Fibroblast of lung (primary cell): ENCODE results near the gene PHF14. TPM values are rescaled to one million over a fixed set of nuclear protein-coding genes. Genes with fewer than 3 reads are reported as not detected.

Source experiments
- DNase-seq, 2 donors: peaks; one replicate each; pipeline versions ENCODE4 v3.0.0 to v3.0.0-alpha.2; 2010; ENCODE audit warnings: low read depth in 2 of 2
- H2AFZ ChIP-seq: 2 replicates; pipeline ENCODE4 v1.5.1; 2012; ENCODE audit warnings: low read length, control low read depth, inconsistent platforms
- H3K27ac ChIP-seq: 2 replicates; pipeline ENCODE4 v1.5.1; 2011; ENCODE audit warnings: low read length, control low read depth; ENCODE audit not compliant: insufficient read depth
- H3K27me3 ChIP-seq: 2 replicates; pipeline ENCODE4 v1.5.1; 2011; ENCODE audit warnings: mild to moderate bottlenecking, low read length; ENCODE audit not compliant: control insufficient read depth, insufficient read depth
- H3K36me3 ChIP-seq: 2 replicates; pipeline ENCODE4 v1.5.1; 2011; ENCODE audit warnings: low read length; ENCODE audit not compliant: control insufficient read depth, insufficient read depth
- H3K4me1 ChIP-seq: 2 replicates; pipeline ENCODE4 v1.5.1; 2011; ENCODE audit warnings: low read length; ENCODE audit not compliant: control insufficient read depth, insufficient read depth; ENCODE audit errors: extremely low read depth
- H3K4me2 ChIP-seq: 2 replicates; pipeline ENCODE4 v1.5.1; 2011; ENCODE audit warnings: low read length, control low read depth; ENCODE audit not compliant: insufficient read depth; ENCODE audit errors: extremely low read depth
- H3K4me3 ChIP-seq, 4 experiments: fragments of 200-600 bp in 1 of 4; sonication (generic) in 1 of 4; replicated peaks in 1 of 4; 2 replicates each; pipeline ENCODE4 v1.5.1; 2011 to 2016; ENCODE audit warnings: low read length in 4 of 4, low read depth in 3 of 4, mild to moderate bottlenecking in 3 of 4, control low read depth in 2 of 4, inconsistent platforms in 1 of 4, mixed read lengths in 1 of 4; ENCODE audit not compliant: insufficient read depth in 1 of 4; ENCODE audit errors: control extremely low read depth in 1 of 4
- H3K79me2 ChIP-seq: 2 replicates; pipeline ENCODE4 v1.5.1; 2012; ENCODE audit warnings: mild to moderate bottlenecking, low read length, inconsistent platforms; ENCODE audit not compliant: control insufficient read depth, insufficient read depth
- H3K9ac ChIP-seq: 2 replicates; pipeline ENCODE4 v1.5.1; 2011; ENCODE audit warnings: mild to moderate bottlenecking, low read length, control low read depth; ENCODE audit not compliant: insufficient read depth
- H3K9me3 ChIP-seq: 2 replicates; pipeline ENCODE4 v1.5.1; 2012; ENCODE audit warnings: low read depth, low read length; ENCODE audit not compliant: control insufficient read depth, insufficient read depth
- H4K20me1 ChIP-seq: 2 replicates; pipeline ENCODE4 v1.5.1; 2011; ENCODE audit warnings: low read length; ENCODE audit not compliant: control insufficient read depth, insufficient read depth; ENCODE audit errors: extremely low read depth
- EZH2 ChIP-seq: IDR thresholded peaks from 2 replicates; pipeline ENCODE4 v1.5.1; 2012; ENCODE audit warnings: low read length, control low read depth, mild to moderate bottlenecking; ENCODE audit errors: missing control alignments
- polyA plus RNA-seq, 2 donors: library from polyadenylated mRNA; depleted of rRNA in 1 of 2; stranded (reverse) in 1 of 2; unstranded in 1 of 2; fragments of >200 nt; gene quantifications; 2 replicates each; pipeline ENCODE4 v1.2.1, GENCODE V29; 2011 to 2012; ENCODE audit warnings: missing spikeins in 1 of 2
- total RNA-seq: library from RNA; depleted of rRNA; stranded (reverse); fragments of >200 nt; gene quantifications from 2 replicates; pipeline ENCODE4 v1.2.1, GENCODE V29; 2014
- TF ChIP-seq, protein P1 (sequence below), 2 donors: IDR thresholded peaks in 1 of 2; conservative IDR thresholded peaks in 1 of 2; 1 replicate in 1 of 2; 2 replicates in 1 of 2; pipeline ENCODE4 v1.5.1; 2011 to 2012; ENCODE audit warnings: low read length in 2 of 2, control low read depth in 1 of 2, inconsistent platforms in 1 of 2, low read depth in 1 of 2, mild to moderate bottlenecking in 1 of 2

Gene PHF14
- total and polyA plus RNA-seq, 2 donors (not counting 1 experiment from before 2014, with no cell fraction given) = 18.8 to 29.6 TPM

DNA sequence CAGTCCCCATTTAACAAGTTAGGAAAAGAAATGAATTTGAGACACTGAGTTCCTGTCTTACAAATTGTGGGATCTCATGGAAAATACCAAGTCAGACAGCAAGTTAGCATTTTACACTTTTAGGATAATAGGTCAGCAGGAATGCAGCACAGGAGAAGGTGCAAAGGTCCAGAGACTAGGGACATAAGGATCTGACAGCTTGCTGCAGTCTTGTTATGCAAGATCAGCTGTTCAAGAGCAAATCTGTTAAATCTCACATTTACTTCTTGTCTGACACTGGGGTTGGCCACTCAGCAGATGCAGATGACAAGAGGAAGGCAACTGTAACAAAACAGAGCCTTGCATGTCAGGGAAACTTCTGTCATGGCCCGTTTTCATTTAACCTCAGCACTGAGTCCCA is 239.6 kb downstream of the PHF14 start:
- H3K4me3 ChIP-seq = no peak overlapping the region
- no peaks in the 10 kb centered on the region for H3K4me1 ChIP-seq
- H3K9me3 ChIP-seq = no peaks in the 10 kb centered on the region
- H3K36me3 ChIP-seq = no peaks in the 10 kb centered on the region
- DNase-seq = no peak
- no peak overlapping the region for H3K4me2 ChIP-seq
- no peak for TF ChIP-seq EZH2
- TF ChIP-seq, protein P1, sequence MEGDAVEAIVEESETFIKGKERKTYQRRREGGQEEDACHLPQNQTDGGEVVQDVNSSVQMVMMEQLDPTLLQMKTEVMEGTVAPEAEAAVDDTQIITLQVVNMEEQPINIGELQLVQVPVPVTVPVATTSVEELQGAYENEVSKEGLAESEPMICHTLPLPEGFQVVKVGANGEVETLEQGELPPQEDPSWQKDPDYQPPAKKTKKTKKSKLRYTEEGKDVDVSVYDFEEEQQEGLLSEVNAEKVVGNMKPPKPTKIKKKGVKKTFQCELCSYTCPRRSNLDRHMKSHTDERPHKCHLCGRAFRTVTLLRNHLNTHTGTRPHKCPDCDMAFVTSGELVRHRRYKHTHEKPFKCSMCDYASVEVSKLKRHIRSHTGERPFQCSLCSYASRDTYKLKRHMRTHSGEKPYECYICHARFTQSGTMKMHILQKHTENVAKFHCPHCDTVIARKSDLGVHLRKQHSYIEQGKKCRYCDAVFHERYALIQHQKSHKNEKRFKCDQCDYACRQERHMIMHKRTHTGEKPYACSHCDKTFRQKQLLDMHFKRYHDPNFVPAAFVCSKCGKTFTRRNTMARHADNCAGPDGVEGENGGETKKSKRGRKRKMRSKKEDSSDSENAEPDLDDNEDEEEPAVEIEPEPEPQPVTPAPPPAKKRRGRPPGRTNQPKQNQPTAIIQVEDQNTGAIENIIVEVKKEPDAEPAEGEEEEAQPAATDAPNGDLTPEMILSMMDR (conservative IDR thresholded peaks at IDR 0.05 in 1 of 2, IDR thresholded peaks at IDR 0.05 in 1 of 2; ENCODE audit: low read depth in 1 of 2, low read length in 2 of 2) = no peak
- H3K27me3 ChIP-seq = no peaks in the 10 kb centered on the region
- no peaks in the 10 kb centered on the region for H4K20me1 ChIP-seq
- H3K9ac ChIP-seq = no peak overlapping the region
- H2AFZ ChIP-seq = no peak overlapping the region
- H3K79me2 ChIP-seq = no peaks in the 10 kb centered on the region
- H3K27ac ChIP-seq = no peak overlapping the region

DNA sequence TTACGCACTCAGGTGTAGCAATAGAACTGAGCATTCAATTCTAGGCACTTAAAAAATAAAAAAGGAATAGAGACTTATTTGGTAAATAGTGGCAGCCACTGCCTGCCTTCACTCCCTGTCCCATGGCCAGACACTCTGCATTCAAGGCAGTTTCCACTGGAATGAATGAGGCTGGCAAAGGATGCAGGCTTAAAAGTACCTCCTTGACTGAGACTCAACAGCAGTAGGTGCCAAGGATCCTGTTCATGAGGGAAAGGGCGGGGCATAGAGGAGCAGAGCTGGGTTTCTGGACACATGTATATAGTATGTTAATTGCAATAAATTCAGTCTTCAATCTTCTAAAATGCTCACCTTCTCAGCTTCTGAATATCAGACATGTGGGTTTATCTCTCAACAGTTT is 242.6 kb downstream of the PHF14 start:
- no peak for DNase-seq
- no peak overlapping the region for H3K27ac ChIP-seq
- H3K4me1 ChIP-seq = no peaks in the 10 kb centered on the region
- no peak overlapping the region for H3K9ac ChIP-seq
- no peak for TF ChIP-seq EZH2
- TF ChIP-seq, protein P1 (conservative IDR thresholded peaks at IDR 0.05 in 1 of 2, IDR thresholded peaks at IDR 0.05 in 1 of 2; ENCODE audit: low read depth in 1 of 2, low read length in 2 of 2) = no peak
- H3K4me2 ChIP-seq = no peak overlapping the region
- no peaks in the 10 kb centered on the region for H3K36me3 ChIP-seq
- H4K20me1 ChIP-seq = no peaks in the 10 kb centered on the region
- H3K79me2 ChIP-seq = no peaks in the 10 kb centered on the region
- H3K27me3 ChIP-seq = no peaks in the 10 kb centered on the region
- no peak overlapping the region for H2AFZ ChIP-seq
- H3K9me3 ChIP-seq = no peaks in the 10 kb centered on the region
- H3K4me3 ChIP-seq = no peak overlapping the region

DNA sequence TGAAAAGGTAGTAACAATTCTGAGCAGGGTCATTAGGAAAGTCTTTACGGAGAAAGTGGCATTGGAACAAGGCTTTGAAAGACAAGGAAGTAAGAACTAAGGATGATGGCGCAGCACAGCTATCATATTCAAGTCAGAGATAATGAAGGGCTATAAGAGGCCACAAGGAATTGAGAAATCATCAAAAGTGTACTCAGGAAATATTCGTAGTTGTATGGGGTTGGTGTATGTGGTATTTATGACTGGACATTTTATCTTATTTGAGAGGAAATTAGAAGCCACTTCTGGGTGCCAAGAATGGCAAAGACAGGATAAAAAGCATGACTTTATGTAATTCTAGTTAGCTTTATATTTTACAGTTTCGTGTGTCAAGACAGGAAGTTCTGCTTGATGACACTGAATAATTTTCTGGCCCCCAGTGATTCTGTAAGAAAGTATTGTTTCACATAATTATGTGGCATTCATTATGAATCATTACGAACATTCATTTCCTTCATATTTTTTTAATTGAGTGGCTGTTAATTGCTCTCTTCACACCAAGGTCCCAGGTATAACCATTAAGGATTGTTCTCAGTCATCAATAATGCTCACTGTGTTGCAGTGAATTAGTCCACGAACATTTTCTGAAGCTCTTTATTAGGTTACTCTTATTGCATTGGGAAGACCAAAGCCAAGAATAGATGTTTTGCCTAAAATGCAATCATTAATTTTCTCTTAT is 244.3 kb downstream of the PHF14 start:
- H3K9me3 ChIP-seq = no peaks in the 10 kb centered on the region

More for the DNA sequence above, 244.3 kb downstream of the PHF14 start:
- H4K20me1 ChIP-seq = no peaks in the 10 kb centered on the region
- no peak for TF ChIP-seq EZH2
- TF ChIP-seq, protein P1 (conservative IDR thresholded peaks at IDR 0.05 in 1 of 2, IDR thresholded peaks at IDR 0.05 in 1 of 2; ENCODE audit: low read depth in 1 of 2, low read length in 2 of 2) = no peak
- H2AFZ ChIP-seq = no peak overlapping the region
- H3K79me2 ChIP-seq = no peaks in the 10 kb centered on the region
- H3K4me2 ChIP-seq = no peak overlapping the region
- H3K4me3 ChIP-seq = no peak overlapping the region
- no peaks in the 10 kb centered on the region for H3K36me3 ChIP-seq
- no peak overlapping the region for H3K9ac ChIP-seq
- H3K4me1 ChIP-seq = no peaks in the 10 kb centered on the region
- DNase-seq = no peak
- no peaks in the 10 kb centered on the region for H3K27me3 ChIP-seq
- H3K27ac ChIP-seq = no peak overlapping the region
